K562 (cell line): ENCODE data around the gene UBQLNL. TPM values are rescaled to one million over a fixed set of nuclear protein-coding genes. Genes with fewer than 3 reads are reported as not detected.
A peak's percentile ranks its signal among the peaks of the same experiment; 100 is the strongest.

ENCODE experiments used
- ATAC-seq: fragments of 200-7000 bp; cut with Tn5 transposase; 3 replicates; pipeline ENCODE4 v1.9.1; 2020; ENCODE audit warnings: moderate library complexity
- BruUV-seq: library from RNA; stranded (reverse); fragments of 400-500 nt; replicated peaks from 2 replicates; lab custom pipeline; 2021; lab: Mats Ljungman, UMichigan
- CTCF ChIA-PET: fragments of 300-600 bp; formaldehyde crosslinking; extraction: SDS; loops from one replicate; lab custom pipeline; 2021; ENCODE audit warnings: low intra/inter-chr PET ratio; lab: Yijun Ruan, JAX
- POLR2A ChIA-PET: fragments of 300-600, 350-650 bp; sonication (Branson Sonifier 250); formaldehyde crosslinking; extraction: SDS; loops from one replicate; lab custom pipeline; 2021; ENCODE audit warnings: antibody characterized with exemption, inconsistent platforms; lab: Yijun Ruan, JAX
- DNase-seq, 4 experiments: peaks; one replicate each; pipeline versions ENCODE4 v3.0.0 to v3.0.0-alpha.2; 2011 to 2018; ENCODE audit warnings: low spot score in 3 of 4, mixed read lengths in 3 of 4; ENCODE audit errors: extremely low read depth in 1 of 4
- FAIRE-seq: peaks from 2 replicates; lab custom pipeline; 2011; peaks lifted over from hg19 to GRCh38; lab: Jason Lieb, UNC
- H2AFZ ChIP-seq: 2 replicates; pipeline ENCODE4 v1.6.0; 2011; ENCODE audit warnings: low read depth, low read length, control low read depth, inconsistent platforms
- H3K27ac ChIP-seq: fragments of 200-600 bp; 3 replicates; pipeline ENCODE4 v1.8.0; 2011; ENCODE audit warnings: low read depth, mild to moderate bottlenecking, control low read depth, inconsistent platforms, low read length, moderate library complexity, mixed read lengths; ENCODE audit errors: extremely low read depth
- H3K27me3 ChIP-seq, 2 experiments: fragments of 300-600 bp in 1 of 2; 2 replicates in 1 of 2; 3 replicates in 1 of 2; pipeline versions ENCODE4 v1.6.0 to v1.8.0; 2011; ENCODE audit warnings: inconsistent platforms in 2 of 2, low read length in 2 of 2, mild to moderate bottlenecking in 1 of 2, mixed read lengths in 1 of 2, moderate library complexity in 1 of 2; ENCODE audit not compliant: control insufficient read depth in 2 of 2, insufficient read depth in 2 of 2
- H3K36me3 ChIP-seq: fragments of 300-600 bp; 3 replicates; pipeline ENCODE4 v1.8.0; 2011; ENCODE audit warnings: mild to moderate bottlenecking, low read length, inconsistent platforms; ENCODE audit not compliant: control insufficient read depth, insufficient read depth
- H3K4me1 ChIP-seq, 2 experiments: fragments of 200-600 bp in 1 of 2; replicated peaks in 1 of 2; 2 replicates in 1 of 2; 3 replicates in 1 of 2; pipeline versions ENCODE4 v1.5.1 to v1.8.0; 2011; ENCODE audit warnings: inconsistent platforms in 2 of 2, low read length in 2 of 2, mild to moderate bottlenecking in 1 of 2, mixed read lengths in 1 of 2, moderate library complexity in 1 of 2; ENCODE audit not compliant: control insufficient read depth in 2 of 2, insufficient read depth in 2 of 2
- H3K4me2 ChIP-seq: 2 replicates; pipeline ENCODE4 v1.6.1; 2011; ENCODE audit warnings: low read length, control low read depth, inconsistent platforms, mixed read lengths; ENCODE audit not compliant: insufficient read depth
- H3K4me3 ChIP-seq: fragments of 200-600 bp; sonication (generic), shearing (Covaris generic); 2 replicates; pipeline ENCODE4 v1.5.1; 2016; ENCODE audit warnings: control low read depth, inconsistent platforms
- H3K79me2 ChIP-seq: fragments of 200-600 bp; 3 replicates; pipeline ENCODE4 v1.8.0; 2011; ENCODE audit warnings: low read length, inconsistent platforms; ENCODE audit not compliant: control insufficient read depth, insufficient read depth
- H3K9ac ChIP-seq, 2 experiments: 2 replicates each; pipeline versions ENCODE4 v1.6.0 to v1.6.1; 2011; ENCODE audit warnings: low read depth in 2 of 2, low read length in 2 of 2, control low read depth in 1 of 2, inconsistent platforms in 1 of 2, mild to moderate bottlenecking in 1 of 2, mixed read lengths in 1 of 2; ENCODE audit not compliant: insufficient read depth in 1 of 2
- H3K9me1 ChIP-seq: one replicate; pipeline ENCODE4 v1.6.0; 2011; ENCODE audit warnings: inconsistent platforms, mild to moderate bottlenecking, low read length, moderate library complexity; ENCODE audit not compliant: control insufficient read depth, insufficient read depth
- H3K9me3 ChIP-seq: replicated peaks from 2 replicates; pipeline ENCODE4 v1.5.1; 2011; ENCODE audit warnings: low read depth, low read length, inconsistent platforms; ENCODE audit not compliant: control insufficient read depth, insufficient read depth
- H4K20me1 ChIP-seq: replicated peaks from 2 replicates; pipeline ENCODE4 v1.6.1; 2011; ENCODE audit warnings: low read length, inconsistent platforms, mixed read lengths; ENCODE audit not compliant: control insufficient read depth, insufficient read depth
- ARID1B ChIP-seq: fragments of 450-650 bp; IDR thresholded peaks from 2 replicates; pipeline ENCODE4 v1.6.1; 2016; ENCODE audit warnings: antibody characterized with exemption, mild to moderate bottlenecking, inconsistent platforms
- CBFA2T2 ChIP-seq: fragments of 450-650 bp; conservative IDR thresholded peaks from 2 replicates; pipeline ENCODE4 v1.6.1; 2017; ENCODE audit warnings: mild to moderate bottlenecking
- CCNT2 ChIP-seq: IDR thresholded peaks from 2 replicates; pipeline ENCODE4 v1.6.1; 2011; ENCODE audit warnings: borderline replicate concordance, low read depth, mild to moderate bottlenecking, moderate library complexity, mixed read lengths, low read length; ENCODE audit not compliant: insufficient read length; ENCODE audit errors: extremely low read depth
- EP400 ChIP-seq: fragments of 450-650 bp; IDR thresholded peaks from 2 replicates; pipeline ENCODE4 v1.6.1; 2017; ENCODE audit warnings: antibody characterized with exemption, mild to moderate bottlenecking, moderate library complexity
- ETV5 ChIP-seq: sonication (generic); formaldehyde crosslinking; IDR thresholded peaks from 2 replicates; pipeline ENCODE4 v1.4.0; 2020; ENCODE audit warnings: low read depth, mild to moderate bottlenecking, missing genetic modification reagents
- GATA2 ChIP-seq: sonication (generic); formaldehyde crosslinking; IDR thresholded peaks from 2 replicates; pipeline ENCODE4 v1.4.0; 2020; ENCODE audit warnings: mild to moderate bottlenecking, missing genetic modification reagents
- KDM5B ChIP-seq: fragments of 200-600 bp; sonication (generic); IDR thresholded peaks from 2 replicates; pipeline ENCODE4 v1.6.1; 2012; ENCODE audit warnings: low read depth, mild to moderate bottlenecking, moderate library complexity, low read length, control low read depth, inconsistent platforms; ENCODE audit not compliant: insufficient replicate concordance
- MTA2 ChIP-seq: fragments of 450-650 bp; IDR thresholded peaks from 2 replicates; pipeline ENCODE4 v1.6.1; 2016; ENCODE audit warnings: low read depth
- NCOA4 ChIP-seq: fragments of 450-650 bp; IDR thresholded peaks from 2 replicates; pipeline ENCODE4 v1.6.1; 2018; ENCODE audit warnings: mild to moderate bottlenecking; ENCODE audit not compliant: partially characterized antibody
- NUFIP1 ChIP-seq: fragments of 450-650 bp; IDR thresholded peaks from 2 replicates; pipeline ENCODE4 v1.6.1; 2018; ENCODE audit not compliant: partially characterized antibody
- PML ChIP-seq: IDR thresholded peaks from 2 replicates; pipeline ENCODE4 v1.6.1; 2012; ENCODE audit warnings: low read length, inconsistent platforms
- SAFB2 ChIP-seq: fragments of 200-400 bp; formaldehyde crosslinking; IDR thresholded peaks from 2 replicates; pipeline ENCODE4 v1.6.1; 2018; ENCODE audit warnings: borderline replicate concordance, low read length, low read depth, moderate library complexity; ENCODE audit not compliant: severe bottlenecking
- SIN3A ChIP-seq, 2 experiments: fragments of 150-350 bp in 1 of 2; IDR thresholded peaks; 2 replicates each; pipeline ENCODE4 v1.6.1; 2011 to 2016; ENCODE audit warnings: borderline replicate concordance in 2 of 2, low read depth in 2 of 2, low read length in 2 of 2, mild to moderate bottlenecking in 2 of 2, moderate library complexity in 2 of 2; ENCODE audit not compliant: control insufficient read depth in 1 of 2
- SOX6 ChIP-seq: fragments of 450-650 bp; IDR thresholded peaks from 2 replicates; pipeline ENCODE4 v1.6.1; 2014; ENCODE audit warnings: mild to moderate bottlenecking
- SRSF3 ChIP-seq: fragments of 200-400 bp; formaldehyde crosslinking; IDR thresholded peaks from 2 replicates; pipeline ENCODE4 v1.6.1; 2016; ENCODE audit warnings: mild to moderate bottlenecking, low read length, moderate library complexity; ENCODE audit not compliant: insufficient read depth
- THAP12 ChIP-seq: fragments of 250-450 bp; sonication (Bioruptor Pico); IDR thresholded peaks from 2 replicates; pipeline ENCODE4 v1.9.0; 2021; ENCODE audit warnings: mild to moderate bottlenecking, inconsistent platforms
- ZEB2 ChIP-seq: fragments of 450-650 bp; IDR thresholded peaks from 2 replicates; pipeline ENCODE4 v1.6.1; 2016
- ZNF133 ChIP-seq: fragments of 250-450 bp; sonication (Bioruptor Pico); IDR thresholded peaks from 2 replicates; pipeline ENCODE4 v1.4.0; 2020; ENCODE audit warnings: mild to moderate bottlenecking
- ZNF212 ChIP-seq: fragments of 450-650 bp; formaldehyde crosslinking; IDR thresholded peaks from 2 replicates; pipeline ENCODE4 v1.4.0; 2020; ENCODE audit warnings: mild to moderate bottlenecking
- ZSCAN29 ChIP-seq: fragments of 450-650 bp; IDR thresholded peaks from 2 replicates; pipeline ENCODE4 v1.6.1; 2017
- WGBS: fragments of 100-300 bp; shearing (Covaris generic); methylation state at CpG from one replicate; pipeline ENCODE4 v1.1.6; 2016; ENCODE audit warnings: low coverage, mixed read lengths; ENCODE audit not compliant: insufficient coverage; ENCODE audit errors: missing lambda C conversion rate; 5-methylcytosine and 5-hydroxymethylcytosine counted together
- in situ Hi-C: fragments of 300-500 bp; cut with MboI; formaldehyde crosslinking; loops from 4 replicates; pipeline ENCODE4 v1.15.0; 2018; ENCODE audit warnings: inconsistent platforms, mixed read lengths
- intact Hi-C: fragments of 100-400 bp; cut with micrococcal nuclease; formaldehyde crosslinking; loops from 2 replicates; pipeline ENCODE4 v1.14.2; 2022
- polyA plus RNA-seq, 8 experiments: library from polyadenylated mRNA; depleted of rRNA in 4 of 8; stranded (reverse) in 5 of 8; unstranded in 3 of 8; fragments of >200 nt; fragmentation: Nextera tagmentation in 2 of 8; fragmentation: Illumina TruSeq in 1 of 8; extraction: Ambion mirVana in 2 of 8; extraction: Trizol in 1 of 8; gene quantifications; 2 replicates each; pipeline versions ENCODE4 v1.2.1 to v1.2.3, GENCODE V29; 2011 to 2014; ENCODE audit warnings: inconsistent platforms in 1 of 8, missing spikeins in 1 of 8
- total RNA-seq, 7 experiments: library from RNA; depleted of rRNA in 6 of 7; stranded (reverse); fragments of >200 nt in 6 of 7; fragmentation: Illumina TruSeq in 2 of 7; extraction: Trizol in 2 of 7; gene quantifications; 2 replicates each; pipeline versions ENCODE4 v1.2.1 to v1.2.3, GENCODE V29; 2011 to 2021; ENCODE audit warnings: low replicate concordance in 1 of 7
- TF ChIP-seq, protein P1 (sequence below): fragments of 450-650 bp; formaldehyde crosslinking; IDR thresholded peaks from 2 replicates; pipeline ENCODE4 v1.4.0; 2022; ENCODE audit warnings: missing genetic modification characterization

Gene UBQLNL
- total and polyA plus RNA-seq, 9 of the 15 experiments (the other 6 are each of a cell fraction or from before 2014, with no cell fraction given): 0.07 to 0.27 (median 0.14) TPM

- ATAC-seq (peak; percentile 68), FAIRE-seq (peak; percentile 74), DNase-seq (peak; percentile 47 to 73 (median 59))
- in situ Hi-C loops (no loop called here), intact Hi-C loops (loop anchor here (10.0 kb wide), 3 partner anchors 90 to 300 kb away; partner anchors contain the start of genes OR51V1 and TRIM6)
- H3K27me3 ChIP-seq: no peaks in the 10 kb centered on the region
- H3K4me2 ChIP-seq: peak overlapping the region; percentile 93
- H3K9ac ChIP-seq: peak overlapping the region; percentile 92
- CTCF ChIA-PET: no interaction called here
- no TSS peak for BruUV-seq
- H4K20me1 ChIP-seq: peaks cover 43% of the 10 kb centered on the region
- H3K9me1 ChIP-seq: peaks cover 3% of the 10 kb centered on the region
- POLR2A ChIA-PET: interaction anchor here (0.6 to 8.7 kb wide), 24 partner anchors 11 to 1058 kb away, joined by 3 to 123 read pairs (median 4); partner anchors contain the start of genes TRIM5 and UBQLNL
- no peak overlapping the region for H2AFZ ChIP-seq
- peaks cover 60% of the 10 kb centered on the region for H3K79me2 ChIP-seq
- 0% methylated on average over 2 of the region's 2 CpGs for WGBS
- no peaks in the 10 kb centered on the region for H3K9me3 ChIP-seq
- H3K36me3 ChIP-seq: peaks cover 43% of the 10 kb centered on the region
- H3K4me1 ChIP-seq: peaks cover 23 to 62% of the 10 kb centered on the region in 2 experiments
- H3K4me3 ChIP-seq: peak overlapping the region; percentile 52
- peak overlapping the region; percentile 71 for H3K27ac ChIP-seq
- TF ChIP-seq ZSCAN29: no peak
- no peak for TF ChIP-seq NUFIP1
- TF ChIP-seq SRSF3: no peak
- no peak for TF ChIP-seq ETV5
- no peak for TF ChIP-seq ZNF133 (CRISPR knock-in tag)
- TF ChIP-seq KDM5B: peak; percentile 37
- TF ChIP-seq SOX6: peak; percentile 72
- no peak for TF ChIP-seq THAP12 (CRISPR knock-in tag)
- TF ChIP-seq SAFB2: no peak
- no peak for TF ChIP-seq PML
- peak; percentile 15 for TF ChIP-seq CCNT2
- TF ChIP-seq SIN3A (IDR thresholded peaks at IDR 0.05; ENCODE audit: borderline replicate concordance in 2 of 2, control insufficient read depth in 1 of 2, low read depth in 2 of 2, low read length in 2 of 2): peak; percentile 34 to 59; a peak in 3 of 4 replicates
- TF ChIP-seq NCOA4: no peak
- 0 out of 2 replicates have a peak, but pooled peaks have one; percentile 43 for TF ChIP-seq ZEB2
- peak; percentile 35; the same call in 1 of the 2 replicates for TF ChIP-seq EP400
- TF ChIP-seq ARID1B: peak; percentile 77
- 0 out of 2 replicates have a peak, but pooled peaks have one; percentile 6 for TF ChIP-seq MTA2
- TF ChIP-seq, protein P1, sequence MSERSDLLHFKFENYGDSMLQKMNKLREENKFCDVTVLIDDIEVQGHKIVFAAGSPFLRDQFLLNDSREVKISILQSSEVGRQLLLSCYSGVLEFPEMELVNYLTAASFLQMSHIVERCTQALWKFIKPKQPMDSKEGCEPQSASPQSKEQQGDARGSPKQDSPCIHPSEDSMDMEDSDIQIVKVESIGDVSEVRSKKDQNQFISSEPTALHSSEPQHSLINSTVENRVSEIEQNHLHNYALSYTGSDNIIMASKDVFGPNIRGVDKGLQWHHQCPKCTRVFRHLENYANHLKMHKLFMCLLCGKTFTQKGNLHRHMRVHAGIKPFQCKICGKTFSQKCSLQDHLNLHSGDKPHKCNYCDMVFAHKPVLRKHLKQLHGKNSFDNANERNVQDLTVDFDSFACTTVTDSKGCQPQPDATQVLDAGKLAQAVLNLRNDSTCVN (CRISPR knock-in tag): peak; percentile 38; the same call in 1 of the 2 replicates
- peak; percentile 65 for TF ChIP-seq CBFA2T2
- no peak for TF ChIP-seq ZNF212
- peak; percentile 60 for TF ChIP-seq GATA2 (CRISPR knock-in tag)
Observed at GRCh38 chr11:5504403-5504921, 12.0 kb downstream of the UBQLNL start.
